Medulla oblongata (tissue), 1 donor: Measurements from ENCODE around the gene MEGF8.
A peak's percentile ranks its signal among the peaks of the same experiment; 100 is the strongest.

Experiments used
- DNase-seq: peaks from one replicate; pipeline ENCODE4 v3.0.0-alpha.2; 2015; ENCODE audit errors: extremely low spot score

The MEGF8 gene

GRCh38 chr19:42412661-42413076 is 87.2 kb downstream of the MEGF8 start:
- DNase-seq: peak; percentile 88

GRCh38 chr19:42419309-42419708 is 93.9 kb downstream of the MEGF8 start:
- no peak for DNase-seq

GRCh38 chr19:42420055-42420544 is 94.7 kb downstream of the MEGF8 start:
- DNase-seq: no peak

DNA sequence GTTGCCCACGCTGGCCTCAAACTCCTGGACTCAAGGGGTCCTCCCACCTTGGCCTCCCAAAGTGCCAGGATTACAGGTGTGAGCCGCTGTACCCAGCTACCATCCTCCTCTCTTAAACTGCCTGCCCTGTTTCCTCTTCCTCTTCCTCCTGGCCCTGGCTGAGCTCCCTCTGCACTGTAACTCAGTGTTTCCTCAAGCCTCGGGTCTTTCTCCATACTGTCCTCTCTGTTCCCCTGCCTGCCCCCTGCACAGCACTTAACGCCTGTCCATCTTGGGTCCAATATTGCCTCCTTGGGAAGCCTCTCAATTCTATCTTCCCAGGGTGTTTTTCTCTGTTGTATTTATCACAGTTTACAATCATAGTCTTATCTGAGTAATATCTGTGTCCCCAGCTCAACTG is 95.7 kb downstream of the MEGF8 start:
- DNase-seq: no peak

- no peak for DNase-seq
Measured at GRCh38 chr19:42421591-42422031, 96.2 kb downstream of the MEGF8 start.

GRCh38 chr19:42422092-42422900 is 96.9 kb downstream of the MEGF8 start:
- no peak for DNase-seq

DNA sequence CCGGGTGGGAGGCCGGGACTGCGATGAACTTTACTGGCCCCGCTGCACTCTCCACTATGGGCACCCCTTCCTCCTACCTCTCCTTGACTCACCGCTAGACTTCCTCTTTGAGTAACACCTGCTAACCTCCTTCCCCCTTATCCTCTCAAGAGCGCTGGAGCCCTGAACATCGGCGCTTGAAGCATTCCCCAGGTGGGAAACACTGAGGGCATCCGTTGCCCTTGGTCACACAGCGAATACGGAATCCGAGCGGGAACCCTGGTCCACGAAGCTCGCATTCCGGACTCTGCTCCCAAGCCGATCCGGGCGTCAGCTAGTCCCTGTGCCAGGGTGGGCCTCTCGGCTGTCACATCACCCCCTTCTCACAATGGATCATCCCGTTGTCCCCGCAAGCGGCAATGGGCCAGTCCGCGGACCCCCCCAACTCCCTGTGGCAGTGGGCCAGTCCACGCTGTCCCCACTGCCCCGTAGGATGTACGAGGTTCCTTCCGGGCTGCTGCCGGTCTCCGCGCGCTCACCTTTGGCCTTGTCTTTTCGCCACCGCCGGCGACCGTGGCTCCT is 97.5 kb downstream of the MEGF8 start:
- no peak for DNase-seq

DNA sequence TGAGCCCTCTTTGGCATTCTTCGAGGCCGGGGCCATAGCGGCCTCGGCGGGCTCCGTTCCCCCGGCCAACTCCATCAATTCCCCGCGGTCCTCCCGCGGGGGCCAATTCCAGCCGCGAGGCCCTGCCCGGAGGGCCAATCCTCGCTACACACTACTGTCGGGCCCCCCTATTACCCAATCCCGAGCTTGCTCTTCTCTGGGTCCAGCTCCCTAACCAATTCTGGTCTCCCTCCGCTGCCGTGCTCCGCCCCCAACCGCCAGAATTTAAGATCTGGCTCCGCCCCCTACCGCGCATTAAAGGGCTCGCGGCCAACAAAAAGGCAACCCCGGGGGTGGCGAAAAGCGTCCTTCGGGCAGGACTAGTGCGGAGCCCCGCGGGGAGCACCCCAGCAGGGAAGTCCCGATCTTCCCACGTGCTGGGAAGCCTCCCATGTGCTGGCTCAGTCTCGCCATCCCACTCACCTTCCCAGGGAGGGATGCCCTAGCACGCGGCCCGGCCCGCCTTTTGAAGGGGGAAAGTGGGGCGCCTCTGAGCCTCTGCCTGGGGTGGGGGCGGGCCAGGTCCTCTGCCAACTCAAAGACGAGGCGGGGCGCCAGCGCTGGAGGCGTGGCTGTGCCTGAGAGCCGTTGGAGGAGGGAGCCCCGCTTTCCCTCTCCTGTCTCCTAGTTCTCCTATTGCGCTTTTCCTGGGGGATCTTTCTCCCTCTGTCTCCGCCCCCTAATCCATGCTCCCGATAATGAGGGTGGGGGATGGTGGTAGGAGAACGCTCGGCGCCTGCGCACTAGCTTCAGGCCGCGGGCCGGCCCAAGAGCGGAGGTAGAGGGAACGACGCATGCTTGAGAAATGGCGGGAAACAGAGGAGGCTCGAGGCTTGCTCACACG is 98.3 kb downstream of the MEGF8 start:
- peak; percentile 95 for DNase-seq

DNA sequence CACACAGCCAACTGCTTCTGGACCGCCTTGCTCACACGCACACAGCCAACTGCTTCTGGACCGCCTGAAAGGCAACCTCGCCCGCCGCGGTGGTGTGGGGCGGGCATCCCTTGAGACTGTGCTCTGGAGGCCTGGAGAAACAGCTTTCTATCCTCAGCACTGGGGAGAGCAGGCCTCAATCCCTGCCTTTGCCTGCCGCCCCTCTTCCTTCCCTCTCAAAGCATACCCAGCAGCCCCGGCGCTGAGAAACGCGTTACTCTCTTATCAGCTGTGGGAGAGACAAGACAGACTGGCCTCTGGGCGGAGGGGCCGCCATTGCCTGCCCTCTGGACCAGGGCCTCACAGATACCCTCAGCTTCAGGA is 98.9 kb downstream of the MEGF8 start:
- DNase-seq: no peak

DNA sequence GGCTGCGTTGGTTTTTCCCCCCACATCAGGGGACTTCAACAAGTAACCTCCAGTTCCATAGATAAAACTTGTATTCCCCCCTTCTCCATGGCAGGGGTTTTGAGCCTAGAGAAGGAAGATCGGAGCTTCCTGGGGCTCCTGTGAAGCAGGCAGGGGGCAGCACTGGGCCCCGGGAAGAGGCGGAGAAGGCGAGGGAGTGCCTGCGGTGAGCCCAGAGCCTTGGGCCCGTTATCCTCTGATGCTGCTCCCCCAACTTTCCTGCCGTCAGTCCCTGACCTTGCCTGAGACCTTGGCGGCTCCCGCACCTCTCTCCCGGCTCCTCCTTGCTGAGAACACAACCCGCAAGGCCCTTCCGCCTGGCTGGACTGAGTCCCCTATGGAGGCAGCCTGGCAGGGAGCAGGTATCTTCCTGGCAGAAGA is 99.3 kb downstream of the MEGF8 start:
- no peak for DNase-seq

DNA sequence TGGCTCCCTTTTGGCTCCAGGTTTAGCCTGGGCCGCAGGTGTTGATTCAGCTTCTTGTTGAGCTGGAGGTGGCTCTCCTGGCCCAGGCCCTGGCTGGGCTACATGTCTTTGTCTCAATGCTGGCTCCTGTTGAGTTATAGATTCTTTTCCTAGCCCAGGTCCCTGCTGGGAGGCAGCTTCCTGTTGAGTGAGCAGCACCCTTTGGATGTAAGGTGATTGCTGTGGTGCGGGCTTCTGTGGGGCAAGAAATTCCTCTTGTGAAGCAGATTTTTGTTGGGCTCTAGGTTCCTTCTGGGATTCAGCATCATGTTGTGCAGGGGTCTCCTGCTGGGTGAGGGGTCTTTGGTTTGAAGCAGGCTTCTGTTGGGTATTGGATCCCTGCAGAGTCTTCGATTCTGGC is 101.2 kb downstream of the MEGF8 start:
- no peak for DNase-seq

GRCh38 chr19:42427313-42427712 is 101.9 kb downstream of the MEGF8 start, which contains the start of gene LIPE:
Gene LIPE (minus strand): TSS chr19:42427388. CDS start chr19:42427149, 239 bp downstream.
- no peak for DNase-seq
